SK-N-MC (cell line): Measurements from ENCODE around the gene PLCXD1.

Experiments
- EZH2 ChIP-seq: fragments of 200-600 bp; sonication (generic); IDR thresholded peaks from one replicate; pipeline ENCODE4 v1.6.1; 2017; ENCODE audit warnings: antibody characterized with exemption
- FOXP2 ChIP-seq: optimal IDR thresholded peaks from 2 replicates; pipeline ENCODE3; 2011; ENCODE audit warnings: mild to moderate bottlenecking, moderate library complexity; ENCODE audit not compliant: insufficient read depth; ENCODE audit errors: extremely low read length, control extremely low read depth
- POLR2AphosphoS5 ChIP-seq: IDR thresholded peaks from 2 replicates; pipeline ENCODE4 v1.6.1; 2012; ENCODE audit warnings: mild to moderate bottlenecking, low read depth, low read length, borderline replicate concordance

DNA sequence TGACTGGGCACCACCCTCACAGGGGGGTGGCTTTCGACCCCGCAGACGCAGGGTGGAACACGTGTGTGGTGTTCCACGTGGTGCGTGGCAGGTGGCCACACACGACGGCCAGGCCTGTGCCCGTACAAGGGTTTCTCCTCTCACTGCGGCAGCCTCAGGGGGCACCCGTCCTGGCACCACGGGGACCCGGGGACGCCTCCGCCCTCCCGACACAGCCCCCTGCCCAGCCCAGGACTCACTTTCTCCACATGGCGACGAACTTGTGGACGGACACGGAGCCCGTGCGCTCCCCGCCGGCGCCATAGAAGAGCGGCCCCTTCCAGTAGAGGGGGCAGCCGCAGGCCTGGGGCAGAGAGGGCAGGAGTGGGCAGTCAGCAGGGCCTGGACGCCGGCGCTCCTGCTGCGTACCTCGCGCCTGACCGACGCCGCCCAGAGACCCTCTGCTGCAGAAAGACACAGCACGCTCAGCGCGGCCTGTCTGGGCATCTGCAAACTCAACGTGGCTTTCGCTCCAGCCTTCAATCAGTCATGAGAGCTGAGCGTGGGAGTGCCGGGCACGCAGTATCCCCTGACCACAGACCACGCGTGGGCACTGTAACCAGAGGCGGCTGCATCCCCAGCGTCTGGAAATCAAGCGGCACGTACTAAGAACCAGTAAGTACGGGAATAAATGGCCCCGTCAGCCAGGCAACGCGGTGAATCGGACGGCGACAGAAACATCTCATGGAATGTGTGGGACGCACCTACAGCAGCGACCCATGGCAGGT lies 66.4 kb downstream of the PLCXD1 start:
- no peak for TF ChIP-seq POLR2AphosphoS5
- TF ChIP-seq EZH2 = no peak
- no peak for TF ChIP-seq FOXP2
